GM18499 (cell line): ENCODE results near the gene ANK3.

Experiments
- ATAC-seq: cut with Tn5 transposase; IDR thresholded peaks from one replicate; pipeline ENCODE4 v1.9.1; 2021; ENCODE audit warnings: moderate number of reproducible peaks; ENCODE audit not compliant: insufficient read depth, unreplicated experiment

The ANK3 gene

DNA sequence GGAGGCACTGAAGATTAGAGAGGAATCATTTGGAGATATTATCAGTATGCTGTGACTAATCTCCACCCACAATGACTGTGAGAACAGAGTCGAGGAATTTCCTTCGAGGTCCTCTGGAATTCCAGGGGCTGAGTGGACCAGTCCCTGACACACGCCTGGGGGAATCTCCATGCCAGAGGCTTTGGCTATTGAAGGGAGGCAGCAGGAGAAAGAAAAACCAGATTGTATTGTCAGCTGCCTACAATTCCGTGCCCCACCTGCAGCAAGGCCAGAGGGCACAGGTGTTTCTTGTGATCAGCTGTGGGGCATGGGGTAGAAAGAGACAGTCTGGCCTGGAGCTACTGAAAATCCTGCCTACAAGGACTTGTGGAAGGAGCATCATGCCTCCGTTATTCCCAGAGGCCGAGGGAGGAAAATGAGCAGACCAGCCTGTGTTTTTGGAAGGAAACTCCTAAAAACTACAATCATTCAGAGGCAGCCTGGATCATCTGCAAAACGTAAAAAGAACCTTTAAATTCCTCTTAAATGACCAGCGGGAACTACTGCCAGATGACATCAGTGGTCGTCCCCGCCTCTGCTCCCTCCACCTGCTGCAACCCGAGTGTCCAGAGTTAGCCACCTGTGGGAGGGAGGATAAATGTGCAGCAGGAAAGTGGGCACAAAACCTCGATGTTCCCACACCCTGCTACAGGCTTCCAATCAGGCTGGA, 25.4 kb upstream of the ANK3 start:
- no peak for ATAC-seq

DNA sequence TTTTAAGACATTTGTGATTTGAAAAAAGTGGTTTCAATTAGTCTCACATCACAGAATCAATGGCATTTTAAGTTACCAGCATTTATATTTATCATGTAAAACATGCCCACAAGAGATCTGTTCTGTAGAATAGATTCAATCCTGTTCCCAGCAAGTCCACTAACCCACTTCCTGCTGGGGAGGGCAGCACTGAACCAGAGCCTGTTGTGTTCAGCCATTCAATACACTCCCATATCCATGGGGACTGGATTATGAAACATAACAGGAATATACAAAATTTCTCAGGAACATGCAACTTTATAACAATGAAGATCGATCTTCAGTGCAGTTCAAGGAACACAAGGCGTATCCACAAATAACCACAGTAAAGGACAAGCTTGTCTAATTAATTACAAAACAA, 24.4 kb upstream of the ANK3 start:
- no peak for ATAC-seq

DNA sequence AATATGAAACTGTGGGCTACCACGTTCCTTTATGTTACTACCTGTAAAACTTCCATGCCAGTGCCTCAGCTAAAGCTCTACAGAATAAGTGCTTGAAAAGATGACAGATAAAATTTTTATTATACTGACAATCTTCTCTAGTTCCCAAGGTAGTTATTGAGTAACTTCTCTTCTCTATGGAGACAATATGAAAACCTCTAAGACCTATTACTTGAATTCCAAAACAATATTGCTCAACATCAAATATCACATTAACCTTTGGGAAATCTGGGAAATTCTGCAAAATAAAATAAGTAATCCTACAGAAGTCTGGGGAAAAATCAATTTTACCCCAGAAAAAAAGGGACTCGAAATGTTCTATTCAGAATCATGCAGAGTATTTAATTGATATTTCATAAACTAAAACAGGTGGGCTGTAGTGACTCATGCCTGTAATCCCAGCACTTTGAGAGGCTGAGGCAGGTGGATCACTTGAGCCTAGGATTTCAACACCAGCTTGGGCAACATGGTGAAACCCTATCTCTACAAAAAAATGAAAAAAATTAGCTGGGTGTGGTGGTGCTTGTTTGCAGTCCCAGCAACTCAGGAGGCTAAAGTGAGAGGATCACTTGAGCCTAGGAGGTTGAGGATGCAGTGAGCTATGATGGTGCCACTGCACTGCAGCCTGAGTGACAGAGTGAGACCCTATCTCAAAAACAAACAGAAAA, 23.8 kb upstream of the ANK3 start:
- no peak for ATAC-seq

DNA sequence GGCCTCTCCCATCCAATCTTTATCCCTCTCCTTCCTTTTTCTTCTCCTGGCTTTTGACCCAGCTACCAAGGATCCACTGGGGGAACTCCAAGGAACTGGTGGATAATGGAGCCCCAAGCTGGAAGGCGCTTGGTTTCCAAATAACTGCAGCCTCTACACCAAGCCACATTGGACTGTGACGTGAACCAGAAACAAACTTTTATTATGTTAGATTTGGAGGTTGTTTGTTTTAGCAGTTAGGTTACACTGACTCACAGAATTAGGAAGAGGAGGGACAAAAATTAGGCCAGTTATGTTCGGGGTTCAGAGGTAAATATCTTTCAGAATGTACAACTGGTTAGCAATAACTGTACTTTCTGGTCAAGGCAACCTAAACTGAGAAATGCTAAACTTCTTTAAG, 21.3 kb upstream of the ANK3 start:
- no peak for ATAC-seq

- ATAC-seq = no peak
Observed at GRCh38 chr10:60409202-60409601, 19.5 kb upstream of the ANK3 start.

GRCh38 chr10:60406182-60406581, 16.5 kb upstream of the ANK3 start:
- ATAC-seq = no peak

GRCh38 chr10:60405172-60405571, 15.5 kb upstream of the ANK3 start:
- ATAC-seq = no peak

- ATAC-seq = no peak
Observed at GRCh38 chr10:60403168-60403873, 13.6 kb upstream of the ANK3 start.

GRCh38 chr10:60400366-60400765, 10.7 kb upstream of the ANK3 start:
- no peak for ATAC-seq

DNA sequence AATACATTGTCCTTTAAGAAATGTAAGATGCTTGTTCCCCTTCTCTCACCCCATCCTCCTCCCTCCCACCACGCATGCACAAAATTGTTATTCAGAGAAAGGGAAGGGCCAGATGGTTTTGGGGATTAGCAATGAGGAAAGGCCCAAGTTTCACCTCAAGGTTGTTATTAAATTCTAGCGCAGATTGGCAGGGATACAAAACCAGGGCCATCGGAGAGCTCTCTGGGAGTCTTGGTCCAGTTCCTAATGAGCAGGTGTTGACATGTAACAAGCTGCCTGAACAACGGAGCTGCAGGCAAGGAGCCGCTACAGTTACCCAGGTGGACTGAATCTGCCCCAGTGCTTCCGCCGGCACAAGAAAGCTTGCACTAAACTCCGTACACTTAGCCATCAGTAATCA, 9.7 kb upstream of the ANK3 start:
- ATAC-seq = no peak

DNA sequence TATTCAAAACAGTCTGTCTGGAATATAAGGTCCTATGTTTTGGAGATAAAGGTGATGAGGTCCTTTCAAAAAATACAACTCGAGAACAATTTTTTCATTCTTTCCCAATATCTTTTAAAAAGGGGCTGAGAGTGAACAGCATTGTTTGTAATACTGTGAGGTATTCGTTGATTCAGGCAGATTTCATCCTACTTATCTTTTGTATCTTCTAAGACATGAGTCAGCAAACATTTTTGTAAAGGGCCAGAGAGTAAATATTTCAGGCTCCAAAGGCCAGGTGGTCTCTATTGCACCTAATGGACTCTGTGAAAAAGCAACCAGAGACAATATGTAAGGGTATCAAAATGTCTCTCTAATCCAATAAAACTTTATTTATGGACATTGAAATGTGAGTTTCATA, 8.1 kb upstream of the ANK3 start:
- ATAC-seq = no peak

- no peak for ATAC-seq
Observed at GRCh38 chr10:60396766-60397165, 7.1 kb upstream of the ANK3 start.

DNA sequence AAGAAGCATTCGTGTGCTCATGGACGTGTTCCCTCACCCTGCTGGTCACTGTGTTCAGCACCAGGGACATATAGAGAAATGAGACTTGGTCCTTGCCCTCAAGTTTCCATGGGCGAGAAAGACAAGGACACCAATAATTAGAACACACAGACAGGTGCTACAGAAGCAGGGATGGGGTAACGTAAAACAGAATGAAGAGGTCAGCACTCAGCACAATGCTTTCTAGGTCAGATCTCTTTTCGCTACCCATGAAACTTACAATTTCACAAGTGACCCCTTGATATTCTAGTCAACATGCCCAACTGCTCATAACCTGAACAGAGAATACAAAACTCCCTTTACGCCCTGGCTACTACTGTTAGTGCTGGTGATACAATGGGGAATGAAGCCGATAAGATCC, 6.0 kb upstream of the ANK3 start:
- ATAC-seq = no peak

GRCh38 chr10:60394446-60394845, 4.8 kb upstream of the ANK3 start:
- ATAC-seq = no peak

- ATAC-seq = no peak
Observed at GRCh38 chr10:60390224-60390626, 550 bp upstream of the ANK3 start.

DNA sequence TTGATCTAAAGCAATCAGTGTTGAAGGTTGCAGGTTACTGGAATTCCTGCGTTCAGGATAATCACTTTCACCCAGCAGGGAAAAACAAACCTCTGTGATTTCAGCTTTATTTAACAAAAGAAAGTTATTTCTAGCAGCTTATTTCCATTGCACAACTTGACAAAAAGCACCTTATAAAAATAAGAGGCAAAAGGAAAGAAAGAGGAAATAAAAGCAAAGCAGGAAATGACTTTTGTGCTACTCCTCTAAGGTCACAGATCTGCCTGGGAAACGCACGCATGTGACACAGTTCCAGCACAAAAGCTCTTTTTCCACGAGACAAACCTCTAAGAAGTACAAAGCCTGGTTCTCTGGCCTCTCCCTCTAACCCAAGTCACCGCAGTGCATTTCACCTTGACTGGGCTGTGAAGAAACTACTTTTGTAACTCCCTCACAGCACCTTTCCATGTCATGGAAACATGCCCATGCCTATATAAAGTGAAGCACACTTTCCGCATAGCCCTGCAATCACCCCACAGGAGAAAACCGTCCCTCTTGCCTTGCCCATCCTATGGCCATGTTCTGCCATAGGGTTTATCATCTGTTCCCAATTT, 870 bp downstream of the ANK3 start:
- ATAC-seq = no peak

DNA sequence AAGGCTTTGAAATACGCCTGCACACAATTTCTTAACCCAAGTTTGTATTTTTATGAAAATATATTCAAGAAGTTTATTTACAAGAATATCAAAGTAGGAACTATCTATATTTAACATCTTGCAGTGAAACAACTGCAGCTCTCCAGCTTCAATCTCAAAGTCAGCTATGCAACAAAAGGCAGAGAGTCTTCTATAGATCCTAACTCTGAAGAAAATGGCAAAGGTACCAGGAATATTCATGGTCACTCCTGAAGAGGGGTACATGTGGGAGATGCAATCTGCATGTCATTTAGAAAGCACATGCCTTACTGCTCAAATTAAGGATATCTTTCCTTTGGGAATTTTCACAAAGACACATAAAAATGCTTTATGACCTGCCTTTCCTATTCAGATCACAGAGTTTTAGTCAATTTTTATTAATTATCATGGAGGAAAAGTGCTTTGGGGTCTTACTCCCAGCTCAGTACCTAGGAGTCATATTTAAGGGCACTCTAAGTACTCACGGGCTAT, 1.5 kb downstream of the ANK3 start:
- ATAC-seq = no peak

DNA sequence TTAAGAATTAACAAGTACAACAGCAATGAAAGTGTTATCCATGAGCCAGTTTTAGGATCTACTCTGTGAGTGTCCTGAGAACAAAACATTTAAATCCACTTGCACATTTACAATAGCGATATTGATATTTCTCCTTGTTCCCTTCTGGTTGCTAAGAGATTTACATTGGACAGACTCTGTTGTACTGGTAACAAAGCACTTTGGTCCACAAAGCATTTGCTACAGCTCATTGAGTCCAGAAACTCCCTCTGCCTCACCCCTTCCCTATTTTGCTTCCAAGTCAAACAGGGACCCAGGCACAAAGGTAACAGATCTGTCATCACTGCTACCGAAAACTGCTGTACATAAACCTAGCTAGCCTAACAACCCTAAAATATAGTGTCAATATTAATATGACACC, 2.1 kb downstream of the ANK3 start:
- no peak for ATAC-seq

- ATAC-seq = no peak
Observed at GRCh38 chr10:60385399-60385738, 4.3 kb downstream of the ANK3 start.

GRCh38 chr10:60384708-60385398, 4.8 kb downstream of the ANK3 start:
- no peak for ATAC-seq
